Measurements from ENCODE around the gene GALNTL6. TPM values are rescaled to one million over a fixed set of nuclear protein-coding genes. Genes with fewer than 3 reads are reported as not detected.

The GALNTL6 gene
- total RNA-seq, 3 donors from 2014 or later = not detected

DNA sequence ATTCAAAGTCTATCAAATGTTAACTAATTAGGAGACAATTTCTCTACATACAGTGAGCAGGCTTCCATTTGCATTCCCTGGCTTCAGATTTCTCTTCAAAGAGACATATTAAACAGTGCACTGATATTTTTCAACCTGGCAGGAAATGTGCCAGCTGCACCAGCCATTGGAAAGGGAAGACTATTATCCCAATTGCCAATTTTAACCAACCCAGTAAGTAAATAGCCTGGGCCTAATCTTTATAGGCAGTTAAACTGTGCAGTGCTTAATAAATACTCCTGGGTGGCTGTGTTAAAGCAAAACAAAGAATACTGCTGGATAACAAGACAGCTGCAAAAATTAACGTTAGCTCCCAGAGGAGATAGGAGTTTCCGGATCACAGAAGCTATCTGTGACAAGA is 1243.5 kb downstream of the GALNTL6 start:
- no peaks in the 10 kb centered on the region for H3K27me3 Mint-ChIP-seq (ENCODE audit: low read depth)
- no peak for DNase-seq
- ATAC-seq = no peak
- no peak overlapping the region for H3K4me3 Mint-ChIP-seq
- H3K4me1 Mint-ChIP-seq (ENCODE audit: low read depth) = no peaks in the 10 kb centered on the region
- no peaks in the 10 kb centered on the region for H3K36me3 Mint-ChIP-seq (ENCODE audit: insufficient read depth)
- H3K9me3 Mint-ChIP-seq = no peaks in the 10 kb centered on the region

DNA sequence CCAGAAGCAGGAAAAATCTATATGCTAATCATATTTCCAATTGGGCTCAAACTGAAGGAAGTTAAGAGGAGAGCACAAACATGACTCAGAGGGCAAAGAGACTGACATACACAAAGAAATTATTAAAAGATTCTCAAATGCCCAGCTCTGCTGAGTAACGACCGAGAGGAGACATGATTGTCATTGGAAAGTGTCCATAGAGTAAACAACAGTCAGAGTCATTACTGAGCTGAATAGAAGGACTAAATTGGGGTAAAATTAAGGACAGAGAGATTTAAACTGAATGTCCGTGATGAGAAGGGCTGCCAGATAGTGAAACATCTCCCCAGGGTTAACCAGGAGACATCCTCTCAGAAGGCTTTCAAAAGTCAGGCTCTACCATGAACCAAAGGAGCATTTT is 1244.2 kb downstream of the GALNTL6 start:
- no peak for ATAC-seq
- Mint-ChIP-seq H3K4me1 (ENCODE audit: low read depth) (no peaks in the 10 kb centered on the region), H3K9me3 (no peaks in the 10 kb centered on the region), H3K36me3 (ENCODE audit: insufficient read depth) (no peaks in the 10 kb centered on the region), H3K27me3 (ENCODE audit: low read depth) (no peaks in the 10 kb centered on the region), H3K4me3 (no peak overlapping the region)
- no peak for DNase-seq

DNA sequence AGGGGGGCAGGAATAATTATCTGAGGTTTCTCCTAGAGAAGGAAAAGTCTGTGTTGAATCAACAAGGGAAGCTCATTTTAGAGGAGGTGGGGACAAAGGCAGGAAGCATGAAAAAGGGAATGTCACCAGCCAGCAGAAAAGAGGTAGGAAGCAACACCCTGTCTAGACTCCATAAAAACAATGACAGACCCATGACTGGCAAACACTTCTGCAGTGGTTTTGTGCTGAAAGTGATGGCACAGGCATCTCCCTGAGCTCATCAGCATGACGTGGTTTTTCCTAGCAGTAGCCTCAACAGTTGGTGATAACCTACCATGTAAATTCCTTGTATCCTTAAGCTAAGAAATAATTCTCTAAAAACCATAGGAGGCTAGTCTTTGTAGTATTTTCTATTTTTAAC is 1244.7 kb downstream of the GALNTL6 start:
- Mint-ChIP-seq H3K4me3 (no peak overlapping the region), H3K36me3 (ENCODE audit: insufficient read depth) (no peaks in the 10 kb centered on the region), H3K27me3 (ENCODE audit: low read depth) (no peaks in the 10 kb centered on the region)

DNA sequence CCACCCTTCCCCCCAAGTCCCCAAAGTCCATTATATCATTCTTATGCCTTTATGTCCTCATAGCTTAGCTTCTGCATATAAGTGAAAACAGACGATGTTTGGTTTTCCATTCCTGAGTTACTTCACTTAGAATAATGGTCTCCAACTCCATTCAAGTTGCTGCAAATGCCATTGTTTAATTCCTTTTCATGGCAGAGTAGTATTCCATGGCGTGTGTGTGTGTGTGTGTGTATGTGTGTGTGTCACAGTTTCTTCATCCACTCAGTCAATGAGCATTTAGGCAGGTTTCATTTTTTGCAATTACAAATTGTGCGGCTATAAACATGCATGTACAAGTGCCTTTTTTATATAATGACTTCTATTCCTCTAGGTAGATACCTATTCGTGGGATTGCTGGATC is 1248.0 kb downstream of the GALNTL6 start:
- Mint-ChIP-seq H3K9me3 (peaks cover 13% of the 10 kb centered on the region), H3K27me3 (ENCODE audit: low read depth) (no peaks in the 10 kb centered on the region), H3K4me3 (no peak overlapping the region), H3K36me3 (ENCODE audit: insufficient read depth) (no peaks in the 10 kb centered on the region), H3K4me1 (ENCODE audit: low read depth) (no peaks in the 10 kb centered on the region)
- ATAC-seq (no peak), DNase-seq (no peak)

More for the DNA sequence above, 1244.7 kb downstream of the GALNTL6 start:
- ATAC-seq = no peak
- no peaks in the 10 kb centered on the region for H3K9me3 Mint-ChIP-seq
- no peak for DNase-seq
- H3K4me1 Mint-ChIP-seq (ENCODE audit: low read depth) = no peaks in the 10 kb centered on the region

DNA sequence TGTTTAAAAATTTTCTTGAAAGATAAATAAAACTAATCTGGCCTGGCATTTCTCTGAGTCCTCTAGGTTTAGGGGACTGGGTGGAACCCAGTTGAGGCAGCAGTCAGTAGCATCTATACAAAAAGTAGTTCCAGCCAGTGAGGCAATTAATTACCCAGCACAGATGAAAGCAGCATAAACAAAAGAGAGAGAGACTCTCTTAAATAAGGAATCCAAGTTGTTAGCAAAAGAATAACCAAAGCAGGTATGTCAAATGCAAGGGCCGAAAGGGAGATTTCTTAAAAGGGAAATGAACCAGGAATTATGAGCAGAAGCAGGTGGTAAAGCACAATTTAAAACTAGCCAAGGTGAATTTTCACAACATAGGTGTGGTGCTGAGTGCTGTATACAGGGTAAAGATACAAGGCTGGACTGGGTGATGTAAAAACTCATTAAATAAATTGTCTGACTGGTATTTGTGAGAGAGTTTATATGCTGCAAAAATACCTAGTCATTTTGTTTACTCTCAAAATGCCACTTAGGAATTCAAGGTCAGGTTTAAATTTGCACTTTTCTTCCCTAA is 1260.8 kb downstream of the GALNTL6 start:
- no peak for ATAC-seq
- peaks cover 6% of the 10 kb centered on the region for H3K27me3 Mint-ChIP-seq (ENCODE audit: low read depth)
- no peak overlapping the region for H3K4me3 Mint-ChIP-seq
- no peaks in the 10 kb centered on the region for H3K4me1 Mint-ChIP-seq (ENCODE audit: low read depth)
- DNase-seq = no peak
- peaks cover 18% of the 10 kb centered on the region for H3K9me3 Mint-ChIP-seq
- H3K36me3 Mint-ChIP-seq (ENCODE audit: insufficient read depth) = peaks cover under 1% of the 10 kb centered on the region

DNA sequence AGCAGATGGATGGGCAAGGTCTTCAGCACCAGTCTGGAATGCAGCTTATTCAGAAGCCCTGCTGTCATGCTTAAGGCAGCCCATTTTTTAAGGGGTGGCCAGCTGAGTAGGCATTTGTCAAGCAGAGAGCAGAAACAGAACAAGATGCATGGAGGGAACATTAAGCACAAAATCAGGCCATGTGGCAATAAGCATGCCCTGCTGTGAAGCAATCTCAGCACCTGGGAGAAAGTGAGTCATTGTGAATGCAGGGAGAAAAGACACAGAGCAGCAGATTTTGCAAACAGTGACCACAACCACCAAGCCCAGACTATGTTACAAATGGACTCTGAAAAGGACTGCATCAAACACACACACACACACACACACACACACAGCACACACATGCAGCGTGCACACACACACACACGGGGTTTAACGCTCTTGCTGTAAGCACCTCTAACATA is 1261.3 kb downstream of the GALNTL6 start:
- no peaks in the 10 kb centered on the region for H3K4me1 Mint-ChIP-seq (ENCODE audit: low read depth)
- H3K27me3 Mint-ChIP-seq (ENCODE audit: low read depth) = peaks cover 5% of the 10 kb centered on the region
- peaks cover 13% of the 10 kb centered on the region for H3K9me3 Mint-ChIP-seq
- no peak for DNase-seq
- no peak overlapping the region for H3K4me3 Mint-ChIP-seq
- ATAC-seq = no peak
- no peaks in the 10 kb centered on the region for H3K36me3 Mint-ChIP-seq (ENCODE audit: insufficient read depth)

DNA sequence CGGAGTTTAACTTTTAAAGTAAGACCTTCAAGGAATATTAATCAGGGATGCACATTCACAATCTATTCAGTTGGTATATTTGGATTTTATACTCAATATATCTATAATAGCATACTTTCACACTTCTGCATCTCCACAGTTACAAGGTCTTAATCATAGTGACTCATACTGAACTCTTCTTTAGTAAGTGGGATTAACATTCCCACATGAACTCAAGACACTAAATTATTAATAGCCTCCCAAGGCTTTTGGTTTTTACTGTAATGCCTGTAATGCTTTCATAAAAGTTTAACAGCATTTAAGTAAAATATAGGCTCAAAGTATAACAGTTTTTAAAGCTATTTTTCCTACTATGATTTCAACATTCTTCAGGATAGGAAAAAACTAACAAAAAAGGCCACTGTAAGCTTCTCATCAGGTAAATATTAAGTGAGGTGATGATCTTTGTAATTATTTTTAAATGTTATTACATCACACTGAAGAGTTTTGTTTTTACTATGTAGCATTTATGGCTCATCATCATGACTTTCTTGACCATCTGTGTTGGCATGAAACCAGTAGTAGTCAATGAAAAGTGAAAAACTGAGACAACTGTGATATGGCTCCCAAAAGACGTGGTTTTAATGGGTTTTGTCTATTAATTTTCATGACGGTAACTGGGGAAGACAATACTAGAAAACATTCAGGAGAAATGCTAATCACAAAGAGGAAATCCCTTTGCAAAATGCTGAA is 1263.9 kb downstream of the GALNTL6 start:
- Mint-ChIP-seq H3K4me3 (no peak overlapping the region), H3K9me3 (peaks cover 18% of the 10 kb centered on the region), H3K27me3 (ENCODE audit: low read depth) (peaks cover 5% of the 10 kb centered on the region), H3K4me1 (ENCODE audit: low read depth) (no peaks in the 10 kb centered on the region), H3K36me3 (ENCODE audit: insufficient read depth) (no peaks in the 10 kb centered on the region)
- no peak for DNase-seq
- ATAC-seq = no peak

DNA sequence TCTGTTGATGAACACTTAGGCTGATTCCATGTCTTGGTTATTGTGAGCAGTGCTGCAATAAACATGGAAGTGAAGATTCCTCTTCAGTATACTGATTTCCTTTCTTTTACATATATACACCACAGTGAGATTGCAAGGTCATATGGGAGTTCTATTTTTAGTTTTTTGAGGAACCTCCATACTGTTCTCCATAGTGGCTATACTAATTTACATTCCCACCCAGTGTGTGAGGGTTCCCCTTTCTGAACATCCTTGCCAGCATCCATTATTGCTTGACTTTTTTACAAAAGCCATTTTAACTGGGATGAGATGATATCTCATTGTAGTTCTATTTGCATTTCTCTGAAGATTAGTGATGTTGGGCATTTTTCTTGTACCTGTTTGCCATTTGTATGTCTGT is 1274.9 kb downstream of the GALNTL6 start:
- Mint-ChIP-seq H3K36me3 (ENCODE audit: insufficient read depth) (no peaks in the 10 kb centered on the region), H3K4me3 (no peak overlapping the region), H3K9me3 (no peaks in the 10 kb centered on the region), H3K4me1 (ENCODE audit: low read depth) (no peaks in the 10 kb centered on the region), H3K27me3 (ENCODE audit: low read depth) (peaks cover 22% of the 10 kb centered on the region)
- DNase-seq (no peak), ATAC-seq (no peak)

Measured in activated T-cell treated with anti-CD3 and anti-CD28 coated beads, Interleukin-2, amount 50 U/mL, for 4 hours (primary cell).